ENCODE measurements around the gene IFT74. TPM values are rescaled to one million over a fixed set of nuclear protein-coding genes. Genes with fewer than 3 reads are reported as not detected.

IFT74 gene
- total and polyA plus RNA-seq, 2 of the 13 experiments (the other 11 are each of a cell fraction or from before 2014, with no cell fraction given) = 4.2 to 12.3 TPM

GRCh38 chr9:26925609-26926008, 30.6 kb upstream of the IFT74 start:
- in situ Hi-C loops (cut with HindIII; ENCODE audit: extremely low pct_ligation_motif_present, low pct_unique_long_range_greater_than_20kb) = no loop called here
- Histone ChIP-seq H4K20me1 (ENCODE audit: insufficient read depth, low read length) (no peaks in the 10 kb centered on the region; the same call in 1 of the 2 replicates), H3K79me2 (ENCODE audit: insufficient read depth, low read length) (no peaks in the 10 kb centered on the region), H3K27me3 (ENCODE audit: control insufficient read depth in 1 of 2, insufficient read depth in 2 of 2, low read length in 2 of 2) (no peaks in the 10 kb centered on the region), H3K9ac (ENCODE audit: insufficient read depth, low read depth, low read length) (no peak overlapping the region), H3K36me3 (replicated peaks in 1 of 2; ENCODE audit: control insufficient read depth in 1 of 2, insufficient read depth in 2 of 2, low read length in 2 of 2) (peaks cover 11 to 58% of the 10 kb centered on the region in 2 experiments), H2AFZ (ENCODE audit: low read length) (no peak overlapping the region), H3K9me3 (ENCODE audit: low read length) (no peaks in the 10 kb centered on the region), H3K4me2 (ENCODE audit: low read depth, low read length) (no peak overlapping the region), H3K4me1 (ENCODE audit: insufficient read depth, low read length) (no peaks in the 10 kb centered on the region), H3K4me3 (replicated peaks in 1 of 3; ENCODE audit: insufficient read depth in 1 of 3, low read depth in 2 of 3, low read length in 3 of 3) (no peak overlapping the region), H3K27ac (ENCODE audit: extremely low read length, insufficient read depth, low read length) (no peak overlapping the region)
- ChIA-PET CTCF (ENCODE audit: low intra/inter-chr PET ratio, low total read pairs) (no interaction called here), POLR2A (no interaction called here)
- TF ChIP-seq, protein P1, sequence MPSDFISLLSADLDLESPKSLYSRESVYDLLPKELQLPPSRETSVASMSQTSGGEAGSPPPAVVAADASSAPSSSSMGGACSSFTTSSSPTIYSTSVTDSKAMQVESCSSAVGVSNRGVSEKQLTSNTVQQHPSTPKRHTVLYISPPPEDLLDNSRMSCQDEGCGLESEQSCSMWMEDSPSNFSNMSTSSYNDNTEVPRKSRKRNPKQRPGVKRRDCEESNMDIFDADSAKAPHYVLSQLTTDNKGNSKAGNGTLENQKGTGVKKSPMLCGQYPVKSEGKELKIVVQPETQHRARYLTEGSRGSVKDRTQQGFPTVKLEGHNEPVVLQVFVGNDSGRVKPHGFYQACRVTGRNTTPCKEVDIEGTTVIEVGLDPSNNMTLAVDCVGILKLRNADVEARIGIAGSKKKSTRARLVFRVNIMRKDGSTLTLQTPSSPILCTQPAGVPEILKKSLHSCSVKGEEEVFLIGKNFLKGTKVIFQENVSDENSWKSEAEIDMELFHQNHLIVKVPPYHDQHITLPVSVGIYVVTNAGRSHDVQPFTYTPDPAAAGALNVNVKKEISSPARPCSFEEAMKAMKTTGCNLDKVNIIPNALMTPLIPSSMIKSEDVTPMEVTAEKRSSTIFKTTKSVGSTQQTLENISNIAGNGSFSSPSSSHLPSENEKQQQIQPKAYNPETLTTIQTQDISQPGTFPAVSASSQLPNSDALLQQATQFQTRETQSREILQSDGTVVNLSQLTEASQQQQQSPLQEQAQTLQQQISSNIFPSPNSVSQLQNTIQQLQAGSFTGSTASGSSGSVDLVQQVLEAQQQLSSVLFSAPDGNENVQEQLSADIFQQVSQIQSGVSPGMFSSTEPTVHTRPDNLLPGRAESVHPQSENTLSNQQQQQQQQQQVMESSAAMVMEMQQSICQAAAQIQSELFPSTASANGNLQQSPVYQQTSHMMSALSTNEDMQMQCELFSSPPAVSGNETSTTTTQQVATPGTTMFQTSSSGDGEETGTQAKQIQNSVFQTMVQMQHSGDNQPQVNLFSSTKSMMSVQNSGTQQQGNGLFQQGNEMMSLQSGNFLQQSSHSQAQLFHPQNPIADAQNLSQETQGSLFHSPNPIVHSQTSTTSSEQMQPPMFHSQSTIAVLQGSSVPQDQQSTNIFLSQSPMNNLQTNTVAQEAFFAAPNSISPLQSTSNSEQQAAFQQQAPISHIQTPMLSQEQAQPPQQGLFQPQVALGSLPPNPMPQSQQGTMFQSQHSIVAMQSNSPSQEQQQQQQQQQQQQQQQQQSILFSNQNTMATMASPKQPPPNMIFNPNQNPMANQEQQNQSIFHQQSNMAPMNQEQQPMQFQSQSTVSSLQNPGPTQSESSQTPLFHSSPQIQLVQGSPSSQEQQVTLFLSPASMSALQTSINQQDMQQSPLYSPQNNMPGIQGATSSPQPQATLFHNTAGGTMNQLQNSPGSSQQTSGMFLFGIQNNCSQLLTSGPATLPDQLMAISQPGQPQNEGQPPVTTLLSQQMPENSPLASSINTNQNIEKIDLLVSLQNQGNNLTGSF (CRISPR knock-in tag; IDR thresholded peaks at IDR 0.05) = no peak
- TF ChIP-seq, protein P2, sequence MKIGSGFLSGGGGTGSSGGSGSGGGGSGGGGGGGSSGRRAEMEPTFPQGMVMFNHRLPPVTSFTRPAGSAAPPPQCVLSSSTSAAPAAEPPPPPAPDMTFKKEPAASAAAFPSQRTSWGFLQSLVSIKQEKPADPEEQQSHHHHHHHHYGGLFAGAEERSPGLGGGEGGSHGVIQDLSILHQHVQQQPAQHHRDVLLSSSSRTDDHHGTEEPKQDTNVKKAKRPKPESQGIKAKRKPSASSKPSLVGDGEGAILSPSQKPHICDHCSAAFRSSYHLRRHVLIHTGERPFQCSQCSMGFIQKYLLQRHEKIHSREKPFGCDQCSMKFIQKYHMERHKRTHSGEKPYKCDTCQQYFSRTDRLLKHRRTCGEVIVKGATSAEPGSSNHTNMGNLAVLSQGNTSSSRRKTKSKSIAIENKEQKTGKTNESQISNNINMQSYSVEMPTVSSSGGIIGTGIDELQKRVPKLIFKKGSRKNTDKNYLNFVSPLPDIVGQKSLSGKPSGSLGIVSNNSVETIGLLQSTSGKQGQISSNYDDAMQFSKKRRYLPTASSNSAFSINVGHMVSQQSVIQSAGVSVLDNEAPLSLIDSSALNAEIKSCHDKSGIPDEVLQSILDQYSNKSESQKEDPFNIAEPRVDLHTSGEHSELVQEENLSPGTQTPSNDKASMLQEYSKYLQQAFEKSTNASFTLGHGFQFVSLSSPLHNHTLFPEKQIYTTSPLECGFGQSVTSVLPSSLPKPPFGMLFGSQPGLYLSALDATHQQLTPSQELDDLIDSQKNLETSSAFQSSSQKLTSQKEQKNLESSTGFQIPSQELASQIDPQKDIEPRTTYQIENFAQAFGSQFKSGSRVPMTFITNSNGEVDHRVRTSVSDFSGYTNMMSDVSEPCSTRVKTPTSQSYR (CRISPR knock-in tag; IDR thresholded peaks at IDR 0.05; ENCODE audit: borderline replicate concordance) = no peak
- no peak for TF ChIP-seq HMGA1 (CRISPR knock-in tag; conservative IDR thresholded peaks at IDR 0.05)
- ATAC-seq = no peak
- no TSS peak for BruUV-seq (replicated peaks)
- DNase-seq (ENCODE audit: low spot score) = no peak
- intact Hi-C loops (cut with micrococcal nuclease; ENCODE audit: unreplicated experiment) = no loop called here
- 89% methylated on average over 4 of the region's 4 CpGs for WGBS (ENCODE audit: low lambda C conversion rate)
- no peak for FAIRE-seq

Data from HepG2 (cell line).